ENCODE measurements around the gene CYFIP1. TPM values are rescaled to one million over a fixed set of nuclear protein-coding genes. Genes with fewer than 3 reads are reported as not detected.

CYFIP1 gene
- total and polyA plus RNA-seq, 9 of the 15 experiments (the other 6 are each of a cell fraction or from before 2014, with no cell fraction given), result 3.8 to 59.8 (median 28.3) TPM

DNA sequence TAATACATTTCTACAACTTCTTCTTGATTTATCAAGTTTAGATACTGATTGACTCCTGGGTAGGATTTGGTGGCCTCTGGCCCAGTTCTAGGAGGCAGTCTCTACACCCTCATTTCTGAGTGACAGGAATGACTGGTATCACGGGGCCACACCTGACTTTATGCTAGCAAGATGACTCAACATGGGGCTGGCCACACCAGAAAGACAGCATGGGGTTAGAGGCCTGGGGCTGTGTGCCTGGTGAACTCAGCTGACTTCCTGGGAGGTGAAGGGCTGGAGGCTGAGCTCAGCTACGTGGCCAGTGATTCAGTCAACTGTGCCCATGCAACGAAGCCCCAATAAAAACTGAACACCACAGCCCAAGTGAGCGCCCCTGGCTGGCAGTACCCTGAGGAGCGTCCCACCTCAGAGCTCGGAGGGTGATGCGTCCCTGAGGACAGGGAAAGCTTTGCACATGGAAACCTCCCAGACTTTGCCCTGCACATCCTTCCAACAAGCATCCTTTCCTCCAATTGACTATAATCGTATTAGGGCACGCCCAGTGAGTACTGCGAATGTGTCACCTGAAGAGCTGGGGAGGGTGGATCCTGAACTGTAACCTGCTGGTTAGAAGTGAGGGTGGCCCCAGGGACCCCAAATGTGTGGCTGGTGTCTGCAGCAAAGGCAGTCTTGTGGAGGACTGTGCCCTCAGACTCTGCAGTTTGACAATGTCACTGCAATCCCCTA lies 84.5 kb downstream of the CYFIP1 start:
- H3K9ac ChIP-seq (ENCODE audit: insufficient read depth in 1 of 2, low read depth in 2 of 2, low read length in 2 of 2), result peak overlapping the region in 1 of 2 experiments; percentile 80; a peak in 2 of 4 replicates
- intact Hi-C loops (cut with micrococcal nuclease), result no loop called here
- TF ChIP-seq SFPQ (IDR thresholded peaks at IDR 0.05; ENCODE audit: low read depth, low read length) (no peak), JUND (IDR thresholded peaks at IDR 0.05; ENCODE audit: borderline replicate concordance, low read depth, low read length) (peak; percentile 70; the same call in 1 of the 2 replicates), JUND (tag; IDR thresholded peaks at IDR 0.05; ENCODE audit: borderline replicate concordance, low read depth, low read length) (peak; percentile 43; the same call in 1 of the 3 replicates), FOSL1 (tag; conservative IDR thresholded peaks at IDR 0.05) (peak; percentile 74), KDM4B (IDR thresholded peaks at IDR 0.05; ENCODE audit: borderline replicate concordance in 2 of 2, low read depth in 1 of 2) (no peak), TAL1 (IDR thresholded peaks at IDR 0.05) (peak; percentile 22; the same call in 1 of the 2 replicates), BHLHE40 (IDR thresholded peaks at IDR 0.05; ENCODE audit: low read length) (peak; percentile 16; the same call in 1 of the 2 replicates), MEIS2 (IDR thresholded peaks at IDR 0.05; ENCODE audit: partially characterized antibody) (peak; percentile 60)
- TF ChIP-seq, protein P1, sequence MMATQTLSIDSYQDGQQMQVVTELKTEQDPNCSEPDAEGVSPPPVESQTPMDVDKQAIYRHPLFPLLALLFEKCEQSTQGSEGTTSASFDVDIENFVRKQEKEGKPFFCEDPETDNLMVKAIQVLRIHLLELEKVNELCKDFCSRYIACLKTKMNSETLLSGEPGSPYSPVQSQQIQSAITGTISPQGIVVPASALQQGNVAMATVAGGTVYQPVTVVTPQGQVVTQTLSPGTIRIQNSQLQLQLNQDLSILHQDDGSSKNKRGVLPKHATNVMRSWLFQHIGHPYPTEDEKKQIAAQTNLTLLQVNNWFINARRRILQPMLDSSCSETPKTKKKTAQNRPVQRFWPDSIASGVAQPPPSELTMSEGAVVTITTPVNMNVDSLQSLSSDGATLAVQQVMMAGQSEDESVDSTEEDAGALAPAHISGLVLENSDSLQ (IDR thresholded peaks at IDR 0.05), result peak; percentile 91
- TF ChIP-seq, protein P2, sequence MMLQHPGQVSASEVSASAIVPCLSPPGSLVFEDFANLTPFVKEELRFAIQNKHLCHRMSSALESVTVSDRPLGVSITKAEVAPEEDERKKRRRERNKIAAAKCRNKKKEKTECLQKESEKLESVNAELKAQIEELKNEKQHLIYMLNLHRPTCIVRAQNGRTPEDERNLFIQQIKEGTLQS (IDR thresholded peaks at IDR 0.05), result peak; percentile 75
- TF ChIP-seq, protein P2 (CRISPR knock-in tag; conservative IDR thresholded peaks at IDR 0.05), result no peak
- TF ChIP-seq, protein P3, sequence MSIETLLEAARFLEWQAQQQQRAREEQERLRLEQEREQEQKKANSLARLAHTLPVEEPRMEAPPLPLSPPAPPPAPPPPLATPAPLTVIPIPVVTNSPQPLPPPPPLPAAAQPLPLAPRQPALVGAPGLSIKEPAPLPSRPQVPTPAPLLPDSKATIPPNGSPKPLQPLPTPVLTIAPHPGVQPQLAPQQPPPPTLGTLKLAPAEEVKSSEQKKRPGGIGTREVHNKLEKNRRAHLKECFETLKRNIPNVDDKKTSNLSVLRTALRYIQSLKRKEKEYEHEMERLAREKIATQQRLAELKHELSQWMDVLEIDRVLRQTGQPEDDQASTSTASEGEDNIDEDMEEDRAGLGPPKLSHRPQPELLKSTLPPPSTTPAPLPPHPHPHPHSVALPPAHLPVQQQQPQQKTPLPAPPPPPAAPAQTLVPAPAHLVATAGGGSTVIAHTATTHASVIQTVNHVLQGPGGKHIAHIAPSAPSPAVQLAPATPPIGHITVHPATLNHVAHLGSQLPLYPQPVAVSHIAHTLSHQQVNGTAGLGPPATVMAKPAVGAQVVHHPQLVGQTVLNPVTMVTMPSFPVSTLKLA (conservative IDR thresholded peaks at IDR 0.05), result peak in 1 of 2 experiments; percentile 32; a peak in 1 of 4 replicates

More for the DNA sequence above, 84.5 kb downstream of the CYFIP1 start:
- Histone ChIP-seq H4K20me1 (replicated peaks; ENCODE audit: control insufficient read depth, insufficient read depth, low read length) (no peaks in the 10 kb centered on the region), H2AFZ (ENCODE audit: low read depth, low read length) (no peak overlapping the region), H3K4me3 (no peak overlapping the region), H3K4me1 (replicated peaks in 1 of 2; ENCODE audit: control insufficient read depth in 2 of 2, insufficient read depth in 2 of 2, low read length in 2 of 2) (peaks cover 8 to 23% of the 10 kb centered on the region in 2 experiments), H3K27ac (ENCODE audit: extremely low read depth, low read depth, low read length) (no peak overlapping the region; the same call in 2 of the 3 replicates), H3K9me3 (replicated peaks; ENCODE audit: control insufficient read depth, insufficient read depth, low read depth, low read length) (no peaks in the 10 kb centered on the region), H3K9me1 (ENCODE audit: control insufficient read depth, insufficient read depth, low read length) (no peaks in the 10 kb centered on the region), H3K79me2 (ENCODE audit: control insufficient read depth, insufficient read depth, low read length) (no peaks in the 10 kb centered on the region), H3K27me3 (ENCODE audit: control insufficient read depth in 2 of 2, insufficient read depth in 2 of 2, low read length in 2 of 2) (no peaks in the 10 kb centered on the region), H3K4me2 (ENCODE audit: insufficient read depth, low read length) (no peak overlapping the region), H3K36me3 (ENCODE audit: control insufficient read depth, insufficient read depth, low read length) (peaks cover 7% of the 10 kb centered on the region; the same call in 2 of the 3 replicates)
- FAIRE-seq, result no peak
- WGBS (ENCODE audit: insufficient coverage, low coverage, missing lambda C conversion rate), result 65% methylated on average over 10 of the region's 10 CpGs
- POLR2A ChIA-PET, result interaction anchor here (0.6 to 1.3 kb wide), 4 partner anchors 11 to 66 kb away, joined by 3 to 4 read pairs (median 4); no protein-coding TSS in a partner anchor
- in situ Hi-C loops (cut with MboI), result no loop called here
- peak; percentile 76 for ATAC-seq
- DNase-seq (ENCODE audit: extremely low read depth in 1 of 4, low spot score in 3 of 4), result peak; percentile 35 to 62 (median 56)
- CTCF ChIA-PET (ENCODE audit: low intra/inter-chr PET ratio), result no interaction called here
- no TSS peak for BruUV-seq (replicated peaks)

Data from K562 (cell line).